ENCODE data around the gene DAB2.

DAB2 gene

GRCh38 chr5:39424736-39425637, at the start of gene DAB2:
TSS of gene DAB2 (minus strand) at chr5:39424980. CDS start at chr5:39394320, 30,660 bp downstream.
- in situ Hi-C loops (cut with HindIII; ENCODE audit: low sequenced_read_pairs): loop anchor here (5.0 kb wide), 2 partner anchors 47 to 58 kb away; no protein-coding TSS in a partner anchor

DNA sequence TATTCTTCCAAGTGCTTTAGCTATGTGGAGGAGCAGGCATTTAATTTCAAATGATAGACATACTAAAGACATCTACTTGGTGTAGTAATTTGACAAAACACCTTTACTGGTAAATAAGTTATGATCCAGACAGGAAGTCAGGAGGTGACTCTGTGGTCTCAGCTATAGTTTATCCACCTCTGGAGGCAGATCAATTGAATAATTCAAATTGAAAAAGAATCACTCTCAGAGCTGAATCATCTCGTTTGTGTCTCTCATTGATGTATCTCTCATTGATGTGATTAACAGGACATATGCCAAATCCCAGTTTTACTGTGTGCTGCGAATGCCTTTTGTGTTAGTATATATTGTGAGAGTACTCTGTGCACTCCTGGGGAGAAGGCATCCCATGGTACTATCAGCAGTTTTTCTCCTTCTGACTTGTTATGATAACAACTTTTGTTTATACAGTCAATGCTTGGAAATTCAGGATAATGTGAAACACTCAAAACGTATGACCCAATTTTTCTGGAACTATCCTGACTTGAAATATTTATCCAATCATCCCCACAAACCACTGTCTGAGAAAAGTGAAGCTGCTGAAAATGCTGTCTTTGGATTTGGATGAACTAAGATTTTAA, 48.5 kb upstream of the DAB2 start:
- in situ Hi-C loops (cut with HindIII; ENCODE audit: low sequenced_read_pairs): loop anchor here (5.0 kb wide), 1 partner anchor 51 kb away; the partner anchor contains the start of gene DAB2

DNA sequence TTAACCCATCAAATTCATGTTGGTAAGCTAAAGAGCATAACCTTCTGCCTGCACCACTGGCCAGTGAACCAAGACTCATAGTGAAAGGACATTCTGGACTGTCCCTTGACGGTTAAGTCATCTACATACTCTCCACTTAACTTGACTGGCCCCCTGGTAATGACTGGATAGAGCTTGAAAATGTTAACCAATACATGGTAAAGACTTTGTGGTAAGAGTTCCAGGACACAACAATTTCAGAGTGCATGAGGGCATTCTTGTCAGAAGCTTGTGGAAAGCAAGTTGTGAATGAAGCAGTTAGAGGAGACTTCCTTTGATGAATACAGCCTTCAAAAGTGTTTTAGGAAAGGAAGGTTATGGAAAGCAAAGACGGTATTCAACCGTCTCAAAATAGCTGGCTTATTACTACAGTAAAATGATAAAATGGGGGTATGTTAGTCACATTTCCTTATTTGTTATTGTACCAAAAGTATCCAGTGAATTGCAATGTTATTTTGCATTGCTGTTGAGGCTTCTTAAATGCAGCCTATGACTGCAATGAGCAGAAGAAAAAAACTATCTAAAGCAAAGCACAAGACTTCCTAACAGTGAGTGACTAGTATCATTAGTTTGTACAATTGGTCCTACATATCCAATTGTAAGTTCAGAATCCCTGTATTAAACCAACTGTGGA, 47.2 kb upstream of the DAB2 start:
- in situ Hi-C loops (cut with HindIII; ENCODE audit: low sequenced_read_pairs): loop anchor here (5.0 kb wide), 1 partner anchor 50 kb away; the partner anchor contains the start of gene DAB2

- in situ Hi-C loops (cut with HindIII; ENCODE audit: low sequenced_read_pairs): loop anchor here (5.0 kb wide), 1 partner anchor 49 kb away; the partner anchor contains the start of gene DAB2
Measured at GRCh38 chr5:39470811-39471210, 46.0 kb upstream of the DAB2 start.

GRCh38 chr5:39469777-39470415, 45.1 kb upstream of the DAB2 start:
- in situ Hi-C loops (cut with HindIII; ENCODE audit: low sequenced_read_pairs): loop anchor here (5.0 kb wide), 1 partner anchor 48 kb away; the partner anchor contains the start of gene DAB2

DNA sequence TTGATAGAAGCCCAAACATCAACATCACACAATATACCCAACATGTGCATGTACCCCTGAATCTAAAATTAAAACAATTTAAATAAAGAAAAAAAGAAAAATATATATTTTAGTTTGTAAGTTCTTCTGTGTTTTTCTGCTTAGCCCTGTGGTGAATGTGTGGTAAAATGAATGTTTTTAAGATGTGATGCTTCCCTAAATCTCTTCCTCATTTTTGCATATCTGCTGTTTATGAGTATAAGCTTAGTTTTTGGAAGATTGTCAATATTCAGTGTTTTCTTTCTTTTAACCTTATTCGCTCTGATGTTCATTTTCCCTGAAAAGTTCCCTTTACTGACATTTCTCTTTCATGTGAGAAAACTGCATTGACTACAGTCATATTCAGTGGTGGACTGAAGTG, 44.4 kb upstream of the DAB2 start:
- in situ Hi-C loops (cut with HindIII; ENCODE audit: low sequenced_read_pairs): no loop called here

- in situ Hi-C loops (cut with HindIII; ENCODE audit: low sequenced_read_pairs): no loop called here
Measured at GRCh38 chr5:39466846-39467245, 42.1 kb upstream of the DAB2 start.

GRCh38 chr5:39465843-39466242, 41.1 kb upstream of the DAB2 start:
- in situ Hi-C loops (cut with HindIII; ENCODE audit: low sequenced_read_pairs): no loop called here

DNA sequence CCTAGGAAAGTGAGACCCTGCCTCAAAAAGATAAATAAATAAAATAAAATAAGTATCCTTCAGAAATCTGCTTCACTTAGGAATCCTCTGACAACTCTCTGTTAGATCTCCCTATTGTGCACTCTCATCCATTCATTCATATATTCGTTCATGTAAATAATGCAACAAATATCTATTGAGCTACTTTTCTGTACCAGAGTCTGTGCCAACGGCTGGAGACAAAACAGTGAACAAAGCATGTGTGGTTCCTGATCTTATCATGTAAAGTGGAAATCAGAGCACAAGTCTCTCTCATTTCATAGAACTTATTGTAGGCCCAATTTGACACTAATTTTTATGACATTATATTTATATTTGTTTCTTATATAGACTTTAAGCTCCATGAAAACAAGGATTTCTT, 40.3 kb upstream of the DAB2 start:
- in situ Hi-C loops (cut with HindIII; ENCODE audit: low sequenced_read_pairs): no loop called here

DNA sequence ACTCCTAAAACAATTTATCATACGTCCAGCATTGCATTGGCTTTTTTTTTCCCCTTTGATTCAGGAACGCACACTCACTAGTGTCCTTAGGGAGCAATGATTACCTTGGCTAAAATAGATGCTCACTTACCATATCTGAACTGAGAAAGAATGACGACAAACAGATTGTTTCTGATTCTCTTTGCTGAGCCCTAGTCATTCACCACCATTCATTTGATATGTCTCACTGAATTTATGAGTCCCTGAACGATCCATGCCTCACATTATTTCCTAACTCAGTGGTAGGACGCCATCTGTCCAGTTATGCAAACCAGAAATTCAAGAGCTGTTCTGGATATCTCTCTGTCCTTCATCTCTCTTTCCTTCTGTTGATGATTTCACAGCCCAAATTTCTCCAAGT, 39.3 kb upstream of the DAB2 start:
- in situ Hi-C loops (cut with HindIII; ENCODE audit: low sequenced_read_pairs): no loop called here

GRCh38 chr5:39462211-39462610, 37.4 kb upstream of the DAB2 start:
- in situ Hi-C loops (cut with HindIII; ENCODE audit: low sequenced_read_pairs): no loop called here

DNA sequence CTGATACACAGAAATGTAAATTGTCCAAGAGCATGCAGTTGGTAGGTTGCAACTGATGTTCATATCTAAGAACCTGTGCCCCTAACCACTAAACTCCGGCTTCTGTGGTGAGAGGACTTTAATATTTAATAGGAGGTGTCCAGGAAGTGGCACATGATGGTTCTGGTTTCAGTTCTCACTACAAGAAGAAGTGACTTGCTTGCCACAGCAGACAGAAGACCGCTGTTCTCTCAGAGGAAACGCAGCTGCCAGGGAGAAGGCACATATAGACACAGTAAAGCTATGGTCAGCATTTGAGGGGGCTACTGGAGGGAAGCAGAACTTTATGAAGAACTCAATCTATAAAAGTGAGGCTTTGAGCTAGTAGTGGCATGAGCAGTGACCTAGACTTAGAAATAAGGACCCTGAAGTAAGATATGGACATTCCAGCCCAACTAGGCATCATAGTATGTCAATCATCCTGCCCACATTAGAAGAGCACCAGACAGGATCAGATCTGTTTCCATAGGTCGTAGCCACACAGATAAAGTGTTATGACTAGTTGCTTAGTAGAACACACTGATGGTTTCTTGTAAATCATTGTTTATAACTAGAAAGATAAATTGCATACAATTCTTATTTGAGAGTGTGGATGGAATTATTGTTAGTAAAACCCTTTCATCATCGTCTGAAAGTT, 36.4 kb upstream of the DAB2 start:
- in situ Hi-C loops (cut with HindIII; ENCODE audit: low sequenced_read_pairs): no loop called here

GRCh38 chr5:39459907-39460306, 35.1 kb upstream of the DAB2 start:
- in situ Hi-C loops (cut with HindIII; ENCODE audit: low sequenced_read_pairs): no loop called here

DNA sequence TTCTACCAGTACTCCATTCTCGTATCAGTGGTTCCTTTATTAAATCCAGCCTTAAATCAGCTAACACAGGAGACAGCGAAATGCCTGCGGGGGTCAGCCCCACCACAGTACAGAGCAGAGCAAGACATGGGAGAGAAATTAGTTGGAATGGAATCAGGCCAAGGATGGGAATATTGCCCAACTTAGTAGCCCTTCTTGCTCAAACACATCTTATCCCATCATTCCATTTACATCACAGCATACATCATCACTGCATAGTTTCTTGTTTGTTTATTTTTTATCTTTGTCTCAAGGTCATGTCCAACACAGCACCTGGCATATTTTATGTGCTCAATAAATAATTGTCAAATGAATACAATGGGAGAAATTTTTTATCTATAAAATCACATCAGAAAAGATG, 34.3 kb upstream of the DAB2 start:
- in situ Hi-C loops (cut with HindIII; ENCODE audit: low sequenced_read_pairs): no loop called here

GRCh38 chr5:39455645-39456044, 30.9 kb upstream of the DAB2 start:
- in situ Hi-C loops (cut with HindIII; ENCODE audit: low sequenced_read_pairs): no loop called here

- in situ Hi-C loops (cut with HindIII; ENCODE audit: low sequenced_read_pairs): no loop called here
Measured at GRCh38 chr5:39453606-39454005, 28.8 kb upstream of the DAB2 start.

DNA sequence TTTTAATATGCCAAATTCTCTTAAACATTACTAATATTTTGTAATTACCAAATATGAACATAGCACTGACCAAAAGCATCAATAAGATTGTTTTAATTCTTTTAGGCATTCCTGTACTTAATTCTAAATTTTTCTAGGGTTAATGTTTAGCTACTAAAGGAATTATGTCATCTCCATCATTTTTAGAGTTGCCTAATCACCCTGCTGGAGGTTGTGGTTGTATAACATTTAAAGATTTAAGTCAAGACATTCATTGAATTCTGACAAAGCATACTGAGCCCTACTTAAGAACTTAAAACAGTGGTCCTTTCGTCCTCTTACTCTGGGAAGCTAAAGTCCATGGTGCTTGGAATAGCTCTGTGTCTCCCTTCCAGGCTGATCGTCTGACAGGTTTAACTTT, 28.1 kb upstream of the DAB2 start:
- in situ Hi-C loops (cut with HindIII; ENCODE audit: low sequenced_read_pairs): no loop called here

DNA sequence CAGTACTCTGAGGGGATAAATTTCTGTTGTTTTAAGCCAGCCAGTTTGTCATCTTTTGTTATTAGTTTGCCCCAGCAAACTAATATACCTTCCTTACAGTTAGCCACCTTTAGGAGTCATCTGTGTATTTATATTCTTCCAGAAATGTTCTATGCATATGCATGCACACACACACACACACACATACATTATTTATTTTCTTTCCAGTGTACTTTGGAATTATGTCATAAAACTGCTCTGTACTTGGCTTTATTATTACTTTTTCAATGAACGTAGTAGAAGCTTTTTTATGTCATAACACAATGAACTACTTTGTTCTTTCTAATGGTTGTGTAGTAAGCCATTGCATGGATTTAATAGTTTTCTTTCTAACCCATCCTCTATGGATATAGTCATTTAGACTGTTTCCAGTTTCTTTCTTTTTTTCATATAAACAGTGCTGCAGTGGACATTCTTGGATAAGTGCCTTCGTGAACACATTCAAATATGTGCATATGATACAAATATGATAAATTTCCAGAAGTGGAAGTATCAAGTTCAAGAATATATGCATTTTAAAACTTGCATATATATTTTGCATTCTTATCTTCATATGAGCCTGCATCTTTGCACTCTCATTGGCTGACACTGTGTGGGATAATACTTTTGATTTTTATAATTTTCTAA, 26.6 kb upstream of the DAB2 start:
- in situ Hi-C loops (cut with HindIII; ENCODE audit: low sequenced_read_pairs): no loop called here

DNA sequence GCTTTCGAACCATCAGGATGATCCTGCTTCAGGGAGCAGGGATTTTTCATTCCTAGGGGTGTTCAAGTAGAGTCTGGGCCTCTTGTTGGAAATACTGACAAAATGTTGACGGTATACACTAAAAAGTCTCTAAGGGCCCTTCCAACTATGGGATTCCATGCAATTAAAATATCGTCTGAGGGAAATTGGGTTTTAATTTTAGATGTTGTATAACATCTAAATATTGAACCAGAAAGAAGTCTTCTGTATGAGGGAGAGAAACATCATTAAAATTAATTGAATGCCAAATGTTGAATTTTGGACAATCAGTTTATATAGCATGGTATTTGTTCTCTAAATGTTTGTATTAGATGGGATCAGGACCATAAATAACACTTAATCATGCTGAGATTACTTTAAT, 25.7 kb upstream of the DAB2 start:
- in situ Hi-C loops (cut with HindIII; ENCODE audit: low sequenced_read_pairs): no loop called here

DNA sequence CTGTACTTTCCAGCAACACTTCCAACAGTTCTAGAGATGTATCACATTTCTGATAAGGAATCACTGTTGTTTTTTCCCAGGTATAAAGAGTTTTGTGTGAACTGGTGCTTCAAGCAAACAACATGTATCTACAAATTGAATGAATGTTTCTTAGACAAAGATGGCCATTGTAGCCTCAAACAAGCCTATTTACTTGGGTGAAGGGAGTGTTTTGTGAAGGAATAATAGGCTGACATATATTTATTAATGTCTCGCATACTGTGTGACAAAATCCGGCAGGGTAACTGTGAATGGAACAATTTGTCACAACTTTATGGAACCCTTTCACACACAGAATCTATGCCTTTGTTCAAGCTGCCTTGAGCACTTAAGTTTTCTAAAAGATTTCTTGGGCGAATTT, 24.8 kb upstream of the DAB2 start:
- in situ Hi-C loops (cut with HindIII; ENCODE audit: low sequenced_read_pairs): no loop called here
